Suprapubic skin (tissue), 4 donors: ENCODE data around the gene TRAPPC3. TPM values are rescaled to one million over a fixed set of nuclear protein-coding genes. Genes with fewer than 3 reads are reported as not detected.

Source experiments
- DNase-seq, 2 donors: peaks; one replicate each; pipeline ENCODE4 v3.0.0-alpha.2; 2019; ENCODE audit warnings: low spot score in 2 of 2
- H3K27ac ChIP-seq: fragments of 200-600 bp; sonication (generic); one replicate; pipeline ENCODE4 v1.5.1; 2019
- H3K27me3 ChIP-seq: fragments of 200-600 bp; sonication (generic); one replicate; pipeline ENCODE4 v1.5.1; 2019
- H3K36me3 ChIP-seq: fragments of 200-600 bp; sonication (generic); one replicate; pipeline ENCODE4 v1.5.1; 2019
- H3K4me1 ChIP-seq: fragments of 200-600 bp; sonication (generic); one replicate; pipeline ENCODE4 v1.5.1; 2019
- H3K4me3 ChIP-seq: fragments of 200-600 bp; sonication (generic); one replicate; pipeline ENCODE4 v1.5.1; 2019; ENCODE audit warnings: mild to moderate bottlenecking
- H3K9me3 ChIP-seq: fragments of 200-600 bp; sonication (generic); one replicate; pipeline ENCODE4 v1.5.1; 2019
- CTCF ChIP-seq, 2 donors: fragments of 200-600 bp in 1 of 2; fragments of 450-650 bp in 1 of 2; sonication (generic) in 1 of 2; IDR thresholded peaks; one replicate each; pipeline ENCODE4 v1.5.1; 2016 to 2019; ENCODE audit warnings: antibody characterized with exemption in 2 of 2, mild to moderate bottlenecking in 1 of 2, moderate library complexity in 1 of 2
- EP300 ChIP-seq: sonication (generic); formaldehyde crosslinking; IDR thresholded peaks from one replicate; pipeline ENCODE4 v1.6.1; 2017; ENCODE audit warnings: antibody characterized with exemption
- POLR2A ChIP-seq, 2 donors: fragments of 450-650 bp; IDR thresholded peaks; one replicate each; pipeline ENCODE4 v1.6.1; 2017; ENCODE audit warnings: antibody characterized with exemption in 2 of 2, mild to moderate bottlenecking in 2 of 2, moderate library complexity in 2 of 2
- POLR2AphosphoS5 ChIP-seq, 3 donors: sonication (generic); formaldehyde crosslinking; IDR thresholded peaks; one replicate each; pipeline ENCODE4 v1.6.1; 2017; ENCODE audit warnings: antibody characterized with exemption in 3 of 3
- WGBS: methylation state at CpG from one replicate; pipeline ENCODE4 v1.1.5; 2018; 5-methylcytosine and 5-hydroxymethylcytosine counted together
- total RNA-seq, 4 donors: library from RNA; depleted of rRNA; stranded (reverse); fragments of >200 nt; gene quantifications; one replicate each; pipeline ENCODE4 v1.1.0, GENCODE V29; 2016

TRAPPC3 gene
- total RNA-seq, 4 donors from 2014 or later: 68.7 to 111 (median 97.5) TPM

GRCh38 chr1:36128126-36128904 is 21.0 kb downstream of the TRAPPC3 start:
- Histone ChIP-seq H3K27ac (no peak overlapping the region), H3K27me3 (no peaks in the 10 kb centered on the region), H3K4me3 (no peak overlapping the region), H3K36me3 (no peaks in the 10 kb centered on the region), H3K9me3 (no peaks in the 10 kb centered on the region), H3K4me1 (peaks cover 24% of the 10 kb centered on the region)
- TF ChIP-seq CTCF (IDR thresholded peaks at IDR 0.05): no peak
- TF ChIP-seq EP300: no peak
- no peak for TF ChIP-seq POLR2A (IDR thresholded peaks at IDR 0.05)
- TF ChIP-seq POLR2AphosphoS5 (IDR thresholded peaks at IDR 0.05): no peak
- DNase-seq: no peak
- 90% methylated on average over 6 of the region's 11 CpGs for WGBS

GRCh38 chr1:36126797-36127500 is 22.3 kb downstream of the TRAPPC3 start:
- Histone ChIP-seq H3K27me3 (no peaks in the 10 kb centered on the region), H3K4me1 (peaks cover 18% of the 10 kb centered on the region), H3K27ac (no peak overlapping the region), H3K4me3 (no peak overlapping the region), H3K9me3 (no peaks in the 10 kb centered on the region), H3K36me3 (no peaks in the 10 kb centered on the region)
- TF ChIP-seq POLR2A (IDR thresholded peaks at IDR 0.05) (no peak), POLR2AphosphoS5 (IDR thresholded peaks at IDR 0.05) (no peak), CTCF (IDR thresholded peaks at IDR 0.05) (no peak), EP300 (no peak)
- 67% methylated on average over 2 of the region's 7 CpGs for WGBS
- DNase-seq: no peak

GRCh38 chr1:36126005-36126716 is 23.1 kb downstream of the TRAPPC3 start:
- Histone ChIP-seq H3K36me3 (no peaks in the 10 kb centered on the region), H3K27ac (no peak overlapping the region), H3K4me1 (peaks cover 18% of the 10 kb centered on the region), H3K27me3 (no peaks in the 10 kb centered on the region), H3K9me3 (no peaks in the 10 kb centered on the region), H3K4me3 (no peak overlapping the region)
- TF ChIP-seq POLR2A (IDR thresholded peaks at IDR 0.05) (no peak), POLR2AphosphoS5 (IDR thresholded peaks at IDR 0.05) (no peak), CTCF (IDR thresholded peaks at IDR 0.05) (no peak), EP300 (no peak)
- DNase-seq: no peak
- 78% methylated on average over 21 of the region's 21 CpGs for WGBS

GRCh38 chr1:36125129-36125991 is 23.9 kb downstream of the TRAPPC3 start, which contains the start of gene COL8A2:
COL8A2 (minus strand) TSS chr1:36125222; CDS start chr1:36100242, 24,980 bp downstream.
- WGBS: 35% methylated on average over 15 of the region's 77 CpGs
- H3K4me1 ChIP-seq: peaks cover 18% of the 10 kb centered on the region
- H3K36me3 ChIP-seq: no peaks in the 10 kb centered on the region
- no peak for DNase-seq
- TF ChIP-seq POLR2A (IDR thresholded peaks at IDR 0.05) (no peak), POLR2AphosphoS5 (IDR thresholded peaks at IDR 0.05) (no peak)
- peak within 1 kb of the TSS; percentile 40 for H3K27ac ChIP-seq
- H3K9me3 ChIP-seq: no peaks in the 10 kb centered on the region
- peak within 1 kb of the TSS; percentile 56 for H3K4me3 ChIP-seq
- no peaks in the 10 kb centered on the region for H3K27me3 ChIP-seq
